H9 (cell line): Measurements from ENCODE around the gene MGAT4A. TPM values are rescaled to one million over a fixed set of nuclear protein-coding genes. Genes with fewer than 3 reads are reported as not detected.

Experiments
- DNase-seq: peaks from one replicate; pipeline ENCODE4 v3.0.0-alpha.2; 2017
- H2AFZ ChIP-seq: one replicate; pipeline ENCODE4 v1.6.1; 2013; ENCODE audit warnings: mild to moderate bottlenecking, low read length, control low read depth, moderate library complexity
- H2AK5ac ChIP-seq: 2 replicates; pipeline ENCODE4 v1.6.1; 2013; ENCODE audit warnings: low read length, control low read depth, mixed read lengths; ENCODE audit not compliant: insufficient read length
- H2BK120ac ChIP-seq: one replicate; pipeline ENCODE4 v1.6.1; 2013; ENCODE audit warnings: low read depth, mild to moderate bottlenecking, low read length, control low read depth, inconsistent platforms; ENCODE audit not compliant: poor library complexity, severe bottlenecking
- H2BK12ac ChIP-seq: 2 replicates; pipeline ENCODE4 v1.6.1; 2013; ENCODE audit warnings: low read length, control low read depth, mixed read lengths, low read depth; ENCODE audit not compliant: insufficient read length
- H2BK15ac ChIP-seq: 2 replicates; pipeline ENCODE4 v1.6.1; 2013; ENCODE audit warnings: low read depth, low read length, control low read depth
- H2BK20ac ChIP-seq: one replicate; pipeline ENCODE4 v1.6.1; 2013; ENCODE audit warnings: low read depth, mild to moderate bottlenecking, low read length, control low read depth, inconsistent platforms; ENCODE audit not compliant: poor library complexity, severe bottlenecking
- H2BK5ac ChIP-seq: 2 replicates; pipeline ENCODE4 v1.6.1; 2013; ENCODE audit warnings: low read length, control low read depth, mixed read lengths; ENCODE audit not compliant: insufficient read length
- H3K14ac ChIP-seq: 2 replicates; pipeline ENCODE4 v1.6.1; 2013; ENCODE audit warnings: low read length, control low read depth; ENCODE audit not compliant: insufficient read depth
- H3K18ac ChIP-seq: 2 replicates; pipeline ENCODE4 v1.6.1; 2013; ENCODE audit warnings: low read depth, mild to moderate bottlenecking, mixed read lengths, low read length, control low read depth; ENCODE audit not compliant: insufficient read length
- H3K23ac ChIP-seq: 2 replicates; pipeline ENCODE4 v1.6.1; 2013; ENCODE audit warnings: low read length, control low read depth, mixed read lengths, low read depth; ENCODE audit not compliant: insufficient read length
- H3K23me2 ChIP-seq: 2 replicates; pipeline ENCODE4 v1.6.1; 2013; ENCODE audit warnings: low read depth, mild to moderate bottlenecking, mixed read lengths, low read length, control low read depth; ENCODE audit not compliant: insufficient read length, poor library complexity, severe bottlenecking
- H3K27ac ChIP-seq: 2 replicates; pipeline ENCODE4 v1.5.1; 2013; ENCODE audit warnings: low read length, control low read depth, mixed read lengths, low read depth; ENCODE audit not compliant: insufficient read length
- H3K27me3 ChIP-seq: 2 replicates; pipeline ENCODE4 v1.6.1; 2013; ENCODE audit warnings: low read length, control low read depth, inconsistent platforms; ENCODE audit not compliant: insufficient read depth
- H3K4ac ChIP-seq: 2 replicates; pipeline ENCODE4 v1.6.1; 2013; ENCODE audit warnings: low read depth, mild to moderate bottlenecking, control low read depth, inconsistent platforms, low read length, moderate library complexity
- H3K4me1 ChIP-seq: 2 replicates; pipeline ENCODE4 v1.6.1; 2013; ENCODE audit warnings: low read length, control low read depth, inconsistent platforms; ENCODE audit not compliant: insufficient read depth
- H3K4me2 ChIP-seq: 2 replicates; pipeline ENCODE4 v1.6.1; 2013; ENCODE audit warnings: low read length, control low read depth, mixed read lengths; ENCODE audit not compliant: insufficient read length, insufficient read depth
- H3K56ac ChIP-seq: 2 replicates; pipeline ENCODE4 v1.6.1; 2013; ENCODE audit warnings: low read depth, mild to moderate bottlenecking, mixed read lengths, low read length, control low read depth; ENCODE audit not compliant: insufficient read length
- H3K79me1 ChIP-seq: 2 replicates; pipeline ENCODE4 v1.6.1; 2013; ENCODE audit warnings: low read depth, mild to moderate bottlenecking, moderate library complexity, low read length, control low read depth, inconsistent platforms; ENCODE audit not compliant: insufficient read depth, poor library complexity, severe bottlenecking
- H3K79me2 ChIP-seq: 2 replicates; pipeline ENCODE4 v1.6.1; 2013; ENCODE audit warnings: low read length, control low read depth, inconsistent platforms; ENCODE audit not compliant: insufficient read depth
- H3K9ac ChIP-seq: 2 replicates; pipeline ENCODE4 v1.6.1; 2013; ENCODE audit warnings: low read length, control low read depth, mixed read lengths; ENCODE audit not compliant: insufficient read length; ENCODE audit errors: extremely low read depth
- H3K9me3 ChIP-seq: one replicate; pipeline ENCODE4 v1.6.1; 2013; ENCODE audit warnings: low read depth, low read length, inconsistent platforms; ENCODE audit not compliant: control insufficient read depth
- H3T11ph ChIP-seq: one replicate; pipeline ENCODE4 v1.6.1; 2013; ENCODE audit warnings: mild to moderate bottlenecking, low read length, control low read depth, inconsistent platforms
- H4K20me1 ChIP-seq: one replicate; pipeline ENCODE4 v1.6.1; 2013; ENCODE audit not compliant: control insufficient read depth, insufficient read length, insufficient read depth
- H4K5ac ChIP-seq: 2 replicates; pipeline ENCODE4 v1.6.1; 2013; ENCODE audit warnings: low read depth, mild to moderate bottlenecking, mixed read lengths, low read length, control low read depth; ENCODE audit not compliant: insufficient read length
- H4K8ac ChIP-seq: replicated peaks from 2 replicates; pipeline ENCODE4 v1.6.1; 2013; ENCODE audit warnings: low read length, control low read depth, mixed read lengths, low read depth; ENCODE audit not compliant: insufficient read length
- H4K91ac ChIP-seq: 2 replicates; pipeline ENCODE4 v1.6.1; 2013; ENCODE audit warnings: low read depth, mild to moderate bottlenecking, moderate library complexity, mixed read lengths, low read length, control low read depth; ENCODE audit not compliant: insufficient read length
- H3K27ac Mint-ChIP-seq, 3 experiments: 2 replicates in 2 of 3; 3 replicates in 1 of 3; pipeline ENCODE4 v1.8.0; 2020 to 2021; ENCODE audit warnings: mixed read lengths in 3 of 3, mild to moderate bottlenecking in 1 of 3, moderate library complexity in 1 of 3
- H3K27me3 Mint-ChIP-seq: 2 replicates; pipeline ENCODE4 v1.8.0; 2021; ENCODE audit warnings: low read depth, mild to moderate bottlenecking, moderate library complexity, mixed read lengths
- H3K36me3 Mint-ChIP-seq, 3 experiments: 2 replicates in 2 of 3; 3 replicates in 1 of 3; pipeline ENCODE4 v1.8.0; 2020 to 2021; ENCODE audit warnings: low read depth in 3 of 3, mixed read lengths in 3 of 3; ENCODE audit not compliant: insufficient read depth in 1 of 3
- H3K4me1 Mint-ChIP-seq, 2 experiments: 2 replicates each; pipeline ENCODE4 v1.8.0; 2020; ENCODE audit warnings: mixed read lengths in 2 of 2
- H3K4me3 Mint-ChIP-seq, 2 experiments: 2 replicates in 1 of 2; 3 replicates in 1 of 2; pipeline ENCODE4 v1.8.0; 2020 to 2021; ENCODE audit warnings: mild to moderate bottlenecking in 2 of 2, mixed read lengths in 2 of 2, moderate library complexity in 1 of 2
- H3K9me3 Mint-ChIP-seq, 2 experiments: 2 replicates in 1 of 2; 3 replicates in 1 of 2; pipeline ENCODE4 v1.8.0; 2020; ENCODE audit warnings: mild to moderate bottlenecking in 2 of 2, mixed read lengths in 2 of 2, moderate library complexity in 1 of 2
- WGBS: extraction: QIAGEN DNeasy Blood & Tissue Kit; methylation state at CpG from one replicate; pipeline ENCODE4 v1.1.7; 2013; ENCODE audit warnings: missing lambda C conversion rate, low lambda C conversion rate, mixed read lengths; ENCODE audit not compliant: insufficient read length; ENCODE audit errors: extremely low coverage; 5-methylcytosine and 5-hydroxymethylcytosine counted together
- total RNA-seq: library from RNA; stranded (reverse); gene quantifications from 2 replicates; pipeline ENCODE4 v1.2.1, GENCODE V29; 2021
- TF ChIP-seq, protein P1 (sequence below): fragments of 200-600 bp; sonication (generic); conservative IDR thresholded peaks from 3 replicates; pipeline ENCODE4 v1.8.0; 2021; ENCODE audit warnings: antibody characterized with exemption, mild to moderate bottlenecking

MGAT4A gene
- total RNA-seq, 1 experiment from 2014 or later, result 3.5 TPM

DNA sequence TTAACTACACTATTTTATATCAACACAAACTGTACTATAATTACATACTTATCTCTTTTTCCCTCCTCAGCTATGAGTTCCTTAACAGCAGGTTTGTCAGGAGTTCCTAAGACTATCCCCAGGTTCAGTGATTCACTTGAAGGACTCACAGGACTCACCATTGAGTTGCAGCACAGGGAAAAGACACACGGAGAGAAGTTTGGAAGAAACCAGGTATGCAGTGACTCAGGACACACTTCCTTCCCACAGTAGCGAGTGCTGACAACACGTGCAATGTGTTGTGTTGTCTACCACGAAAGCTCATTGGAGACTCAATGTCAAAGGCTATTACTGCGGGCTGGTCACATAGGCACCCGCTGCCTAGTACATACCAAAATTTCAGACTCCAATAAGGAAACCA, 32.0 kb downstream of the MGAT4A start:
- Histone ChIP-seq H3K4ac (no peak overlapping the region), H3K14ac (no peak overlapping the region), H2BK20ac (no peak overlapping the region), H3K27ac (no peak overlapping the region), H4K91ac (no peak overlapping the region), H3T11ph (no peak overlapping the region), H2BK5ac (no peak overlapping the region), H3K27me3 (no peaks in the 10 kb centered on the region), H4K8ac (no peak overlapping the region), H2BK12ac (no peak overlapping the region), H4K5ac (no peak overlapping the region), H3K18ac (no peak overlapping the region), H2BK15ac (no peak overlapping the region), H3K23ac (no peak overlapping the region), H3K4me1 (no peaks in the 10 kb centered on the region), H4K20me1 (no peaks in the 10 kb centered on the region), H3K9me3 (no peaks in the 10 kb centered on the region), H3K79me1 (no peaks in the 10 kb centered on the region), H2AFZ (no peak overlapping the region), H3K79me2 (no peaks in the 10 kb centered on the region), H3K4me2 (no peak overlapping the region), H2BK120ac (no peak overlapping the region), H2AK5ac (no peak overlapping the region), H3K56ac (no peak overlapping the region), H3K9ac (no peak overlapping the region), H3K23me2 (no peaks in the 10 kb centered on the region)
- TF ChIP-seq, protein P1, sequence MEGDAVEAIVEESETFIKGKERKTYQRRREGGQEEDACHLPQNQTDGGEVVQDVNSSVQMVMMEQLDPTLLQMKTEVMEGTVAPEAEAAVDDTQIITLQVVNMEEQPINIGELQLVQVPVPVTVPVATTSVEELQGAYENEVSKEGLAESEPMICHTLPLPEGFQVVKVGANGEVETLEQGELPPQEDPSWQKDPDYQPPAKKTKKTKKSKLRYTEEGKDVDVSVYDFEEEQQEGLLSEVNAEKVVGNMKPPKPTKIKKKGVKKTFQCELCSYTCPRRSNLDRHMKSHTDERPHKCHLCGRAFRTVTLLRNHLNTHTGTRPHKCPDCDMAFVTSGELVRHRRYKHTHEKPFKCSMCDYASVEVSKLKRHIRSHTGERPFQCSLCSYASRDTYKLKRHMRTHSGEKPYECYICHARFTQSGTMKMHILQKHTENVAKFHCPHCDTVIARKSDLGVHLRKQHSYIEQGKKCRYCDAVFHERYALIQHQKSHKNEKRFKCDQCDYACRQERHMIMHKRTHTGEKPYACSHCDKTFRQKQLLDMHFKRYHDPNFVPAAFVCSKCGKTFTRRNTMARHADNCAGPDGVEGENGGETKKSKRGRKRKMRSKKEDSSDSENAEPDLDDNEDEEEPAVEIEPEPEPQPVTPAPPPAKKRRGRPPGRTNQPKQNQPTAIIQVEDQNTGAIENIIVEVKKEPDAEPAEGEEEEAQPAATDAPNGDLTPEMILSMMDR, result no peak
- no peak overlapping the region for H3K27ac Mint-ChIP-seq
- H3K9me3 Mint-ChIP-seq, result no peaks in the 10 kb centered on the region
- WGBS, result no CpG with 5 or more reads among the region's 6 CpGs
- no peaks in the 10 kb centered on the region for H3K36me3 Mint-ChIP-seq
- no peak for DNase-seq
- no peaks in the 10 kb centered on the region; the same call in 1 of the 2 replicates for H3K27me3 Mint-ChIP-seq
- no peaks in the 10 kb centered on the region for H3K4me1 Mint-ChIP-seq
- H3K4me3 Mint-ChIP-seq, result no peak overlapping the region
